Measurements from ENCODE around the gene SOX9.
"Not testable (repeated sequence)": the region's sequence is repeated elsewhere in the genome, so short reads cannot be mapped to it uniquely, and the experiment has no call there.

SOX9 gene

DNA sequence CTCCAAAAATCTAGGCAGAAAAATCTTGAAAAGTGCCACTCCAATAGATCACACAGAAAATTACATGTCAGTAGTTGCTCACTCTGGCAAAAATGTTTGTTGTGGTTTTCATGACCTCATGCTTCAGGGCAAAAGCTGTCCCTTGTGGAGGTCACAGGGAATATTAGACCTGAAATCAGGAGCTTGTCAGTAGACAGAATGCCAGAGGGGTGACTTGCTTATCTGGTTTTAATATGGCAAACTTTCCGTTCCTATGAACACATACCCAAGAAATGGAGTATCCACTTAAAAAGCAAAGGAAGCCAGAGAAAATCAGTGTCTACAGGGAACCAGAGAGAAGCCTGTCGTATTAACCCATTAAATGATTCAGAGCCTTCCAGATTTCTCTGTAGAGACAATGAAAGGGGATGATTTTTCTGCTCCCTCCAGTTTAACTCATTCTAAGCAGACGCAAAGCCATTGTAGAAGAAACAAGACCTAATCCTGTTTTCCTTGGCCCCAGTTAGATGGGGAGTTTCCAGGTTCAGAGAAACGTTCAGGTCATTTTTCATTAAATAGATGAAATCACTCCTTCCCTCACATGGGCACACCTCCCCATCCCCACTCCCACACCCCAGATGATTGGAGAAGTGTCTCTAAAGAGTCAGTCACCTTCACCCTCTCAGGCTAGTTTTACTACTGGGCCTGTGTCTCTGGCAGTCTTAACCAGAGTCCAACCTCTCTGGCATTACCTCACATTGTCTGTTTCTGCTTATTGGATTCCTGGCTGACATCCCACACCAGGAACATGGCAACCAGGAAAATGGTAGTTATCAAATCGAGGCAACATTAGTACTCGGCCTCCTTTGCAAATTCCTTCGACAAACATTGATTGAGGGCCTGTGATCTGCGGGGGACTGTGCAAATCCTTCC lies 6.0 kb downstream of the SOX9 start:
- no peak for DNase-seq (ENCODE audit: low read depth)

DNA sequence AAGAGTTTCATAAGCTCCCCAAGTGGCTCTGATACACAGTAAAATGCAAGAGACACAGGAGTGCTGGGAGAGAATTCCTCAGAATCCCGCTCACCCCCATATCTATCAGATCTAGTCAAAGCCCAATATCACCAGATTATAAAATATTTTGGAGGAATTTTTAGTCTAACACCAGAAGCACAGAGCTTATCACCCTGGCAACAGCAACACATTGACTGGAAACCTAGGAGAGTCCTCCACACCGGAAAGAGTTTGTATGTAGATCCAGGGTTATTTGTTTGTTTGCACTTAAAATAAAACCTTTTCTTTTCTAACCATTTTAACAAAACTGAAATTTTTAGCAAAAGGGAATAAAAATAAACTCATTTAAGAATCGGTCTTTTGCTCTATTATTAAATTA lies 7.2 kb downstream of the SOX9 start:
- no peak for DNase-seq (ENCODE audit: low read depth)

DNA sequence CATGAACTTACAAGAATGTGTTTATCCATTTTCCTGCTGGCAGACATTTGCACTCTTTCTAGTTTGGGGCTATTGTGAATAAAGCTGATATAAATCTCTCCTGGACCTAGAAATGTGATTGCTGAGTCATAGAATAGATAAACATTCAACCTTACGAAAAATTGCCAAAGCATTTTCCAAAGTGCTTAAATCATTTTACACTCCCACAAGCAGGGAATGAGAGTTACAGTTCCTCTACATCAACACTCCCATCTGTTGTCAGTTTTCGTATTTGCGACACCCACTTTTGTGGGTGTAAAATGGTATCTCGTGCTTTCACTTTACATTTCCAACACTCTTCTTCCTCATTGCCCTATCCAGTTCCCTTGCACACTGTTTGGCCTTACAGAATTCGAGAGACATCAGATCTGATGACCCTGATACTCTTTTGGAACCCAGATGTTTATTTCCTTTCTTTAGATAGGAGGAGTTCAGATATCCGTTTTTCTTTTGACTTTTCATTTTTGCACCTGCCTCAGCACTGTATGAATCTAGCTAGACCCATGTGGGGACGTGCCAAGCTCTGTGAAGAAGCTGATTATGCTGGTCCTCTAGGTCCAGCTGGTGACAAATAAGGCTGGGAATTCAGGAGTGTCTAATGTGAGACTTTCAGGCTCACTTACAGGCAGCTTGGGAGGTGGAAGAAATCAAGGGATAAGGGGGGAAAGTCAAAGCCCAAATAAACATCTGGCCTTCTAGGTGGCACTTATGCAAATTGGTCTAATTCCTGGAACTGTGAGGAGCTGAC lies 14.0 kb downstream of the SOX9 start:
- DNase-seq (ENCODE audit: low read depth) = no peak

DNA sequence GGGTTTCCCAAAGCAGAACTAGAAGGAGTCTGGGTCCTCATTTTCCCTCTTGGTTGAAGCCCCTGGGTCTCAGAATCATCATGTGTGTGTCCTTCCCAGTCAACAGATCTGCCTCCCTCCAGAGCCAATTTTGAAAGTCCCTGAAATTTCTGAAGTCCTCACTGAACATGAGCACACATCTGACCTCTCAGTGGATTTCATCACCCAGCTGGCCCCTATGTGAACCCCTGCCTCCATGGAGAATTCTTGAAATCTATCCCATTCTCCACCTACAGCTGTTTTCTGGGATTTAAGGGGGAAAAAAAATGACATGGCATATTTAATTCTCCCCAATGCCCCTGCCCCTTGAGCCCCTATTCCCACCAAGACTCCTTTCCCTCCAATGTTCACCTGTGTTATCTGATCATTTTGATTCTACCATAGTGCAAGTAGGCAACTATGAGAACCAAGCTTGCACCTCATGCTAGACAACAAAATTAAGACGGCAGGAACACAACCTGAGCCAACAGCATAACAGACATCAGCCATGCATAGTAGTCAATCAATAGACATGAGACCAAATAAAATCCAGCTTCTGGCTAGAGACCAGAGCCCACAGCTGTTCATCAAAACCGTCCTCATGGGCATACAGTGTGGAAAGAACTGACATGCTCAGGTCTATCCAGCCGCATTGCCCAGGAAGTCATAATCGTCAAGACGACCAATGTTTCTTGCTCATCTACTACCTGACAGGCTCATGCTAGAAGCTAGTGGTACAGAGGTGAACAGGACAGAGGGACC lies 14.9 kb downstream of the SOX9 start:
- DNase-seq (ENCODE audit: low read depth) = no peak

DNA sequence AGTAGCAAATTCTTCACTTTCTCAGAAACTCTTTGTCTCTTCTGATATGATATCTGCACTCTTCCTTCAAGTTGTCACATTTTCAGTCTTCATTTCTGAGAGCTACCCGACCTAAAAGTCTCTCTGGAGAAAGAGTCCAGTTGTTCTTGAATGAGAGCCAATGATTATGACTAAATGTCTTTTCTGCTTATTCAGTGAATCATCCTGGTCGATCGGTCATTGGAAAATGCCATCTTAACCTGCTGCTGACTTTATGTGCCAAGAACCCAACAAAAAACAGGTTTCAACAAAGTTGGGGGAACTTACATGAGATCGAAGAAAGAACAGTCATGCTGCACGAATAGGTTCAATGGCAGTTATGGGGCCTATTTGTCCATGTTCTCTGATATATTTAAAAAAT lies 15.9 kb downstream of the SOX9 start:
- DNase-seq (ENCODE audit: low read depth) = no peak

DNA sequence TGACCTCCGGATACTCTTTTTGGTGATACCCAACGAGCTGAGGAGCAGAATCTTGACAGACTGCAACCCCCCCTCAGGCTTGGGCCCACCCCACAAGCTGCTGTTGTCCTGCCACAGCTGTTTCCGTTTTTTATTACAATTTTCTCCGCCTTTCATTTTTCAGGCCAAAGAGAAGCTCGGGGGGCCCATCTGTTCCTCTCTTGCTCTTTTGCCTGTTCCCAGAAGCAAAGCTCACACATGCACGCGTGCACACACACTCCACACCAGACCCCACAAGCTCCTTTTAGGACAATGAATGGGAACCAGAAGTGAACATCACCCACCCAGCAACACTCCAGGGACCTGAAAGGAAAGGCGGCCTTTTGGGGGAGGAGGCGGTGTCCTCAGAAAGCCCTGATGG lies 16.3 kb downstream of the SOX9 start:
- no peak for DNase-seq (ENCODE audit: low read depth)

DNA sequence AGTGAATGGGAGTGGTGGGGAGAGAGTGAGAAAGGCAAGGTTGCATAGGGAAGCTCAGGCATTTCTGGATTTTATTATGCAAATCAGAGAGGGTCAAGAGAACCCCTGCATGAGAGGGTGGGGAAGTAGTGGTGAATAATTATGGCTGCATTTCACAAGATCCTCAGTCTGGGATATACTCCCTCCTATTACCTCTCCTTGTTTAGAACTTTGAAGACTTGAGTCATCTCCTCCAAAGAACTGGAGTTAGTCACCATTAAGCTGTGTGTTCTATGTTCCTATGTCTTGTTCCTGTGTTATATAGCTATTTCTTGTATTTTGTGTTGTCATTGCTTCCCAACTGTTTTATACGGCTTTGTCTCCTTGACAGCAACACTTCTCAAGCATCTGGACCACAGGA lies 18.4 kb downstream of the SOX9 start:
- no peak for DNase-seq (ENCODE audit: low read depth)

DNA sequence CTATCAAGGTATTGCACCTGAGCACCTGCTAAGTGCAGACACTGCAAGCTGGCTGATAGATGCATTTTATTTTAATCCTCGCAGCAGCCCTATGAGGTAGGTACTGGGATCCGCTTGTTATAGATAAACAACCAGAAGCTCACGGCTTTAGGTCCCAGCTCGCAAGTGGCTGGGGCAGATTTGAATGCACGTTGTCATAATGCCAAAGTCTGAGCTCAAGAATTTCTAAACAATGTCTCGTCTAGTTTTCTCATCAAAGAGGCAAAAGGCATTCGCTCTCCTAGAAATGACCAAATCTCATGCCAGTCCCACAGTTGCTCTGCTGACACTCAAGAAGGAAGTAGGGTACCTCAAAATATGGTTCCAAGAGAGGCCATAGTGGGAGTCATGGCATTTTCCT lies 20.5 kb downstream of the SOX9 start:
- no peak for DNase-seq (ENCODE audit: low read depth)

DNA sequence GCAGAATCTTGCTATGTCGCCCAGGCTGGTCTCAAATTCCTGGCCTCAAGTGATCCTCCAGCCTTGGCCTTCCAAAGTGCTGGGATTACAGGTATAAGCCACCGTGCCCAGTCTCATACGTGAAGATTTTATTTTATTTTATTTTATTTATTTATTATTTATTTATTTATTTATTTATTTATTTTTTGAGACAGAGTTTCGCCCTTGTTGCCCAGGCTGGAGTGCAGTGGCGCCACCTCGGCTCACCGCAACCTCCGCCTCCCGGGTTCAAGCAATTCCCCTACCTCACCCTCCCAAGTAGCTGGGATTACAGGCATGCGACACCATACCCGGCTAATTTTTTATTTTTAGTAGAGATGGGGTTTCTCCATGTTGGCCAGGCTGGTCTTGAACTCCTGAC lies 21.3 kb downstream of the SOX9 start:
- not testable (repeated sequence) for DNase-seq (ENCODE audit: low read depth)

DNA sequence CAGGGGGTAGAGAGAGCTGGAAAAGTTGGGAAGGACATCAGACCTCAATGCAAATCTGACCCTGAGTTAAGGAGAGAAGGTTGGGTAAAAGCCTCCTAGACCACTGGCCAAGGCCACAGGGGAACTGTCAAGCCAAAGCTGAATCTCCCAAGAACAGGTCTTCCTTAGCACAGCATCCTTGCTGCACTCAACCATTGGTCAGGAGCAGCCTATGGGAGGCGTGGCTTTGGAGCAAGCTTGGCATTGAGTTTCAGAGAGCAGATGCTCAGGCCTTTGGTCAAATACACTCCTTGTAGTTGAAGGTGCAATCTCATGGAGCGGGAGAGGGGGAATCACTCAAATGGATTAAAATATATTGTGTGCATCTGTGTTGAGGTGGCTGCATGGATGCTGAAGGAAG lies 21.8 kb downstream of the SOX9 start:
- no peak for DNase-seq (ENCODE audit: low read depth)

DNA sequence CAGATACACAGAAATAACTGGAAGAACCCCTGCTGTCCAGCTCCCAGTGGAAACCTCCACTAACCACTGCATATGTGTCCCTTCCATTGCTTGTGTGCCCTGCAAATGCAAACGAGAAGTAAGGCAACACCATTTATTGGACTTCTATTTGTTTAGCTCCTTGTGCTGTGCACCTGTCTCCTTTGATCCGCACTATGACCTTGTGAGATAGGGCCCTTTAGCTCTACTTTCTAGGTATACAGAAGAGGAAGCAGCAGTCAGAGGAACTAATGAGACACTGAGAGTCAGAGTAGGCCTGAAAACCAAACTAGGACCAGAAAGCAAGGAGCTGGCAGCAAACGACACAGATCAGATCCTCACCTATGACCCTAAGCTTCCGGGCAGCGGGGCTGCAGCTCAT lies 22.4 kb downstream of the SOX9 start:
- DNase-seq (ENCODE audit: low read depth) = no peak

DNA sequence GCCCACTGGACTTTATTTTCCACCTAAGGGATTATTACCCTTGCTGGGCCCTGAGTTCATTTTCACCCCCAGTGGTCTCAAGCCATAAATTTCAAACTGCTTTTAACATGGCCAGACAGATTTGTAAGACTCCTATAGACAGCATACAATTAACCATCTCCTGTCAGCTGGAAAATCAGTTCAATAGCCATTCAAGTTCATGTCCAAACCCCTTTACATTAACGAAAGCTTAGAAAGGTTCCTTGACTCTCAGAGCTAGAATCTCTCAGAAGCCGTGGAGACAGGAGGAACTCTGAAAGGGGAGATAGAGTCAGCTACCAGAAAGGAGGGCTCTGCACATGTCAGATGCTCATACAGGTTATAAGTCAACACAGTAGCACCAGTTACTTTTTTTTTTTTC lies 23.3 kb downstream of the SOX9 start:
- DNase-seq (ENCODE audit: low read depth) = no peak

DNA sequence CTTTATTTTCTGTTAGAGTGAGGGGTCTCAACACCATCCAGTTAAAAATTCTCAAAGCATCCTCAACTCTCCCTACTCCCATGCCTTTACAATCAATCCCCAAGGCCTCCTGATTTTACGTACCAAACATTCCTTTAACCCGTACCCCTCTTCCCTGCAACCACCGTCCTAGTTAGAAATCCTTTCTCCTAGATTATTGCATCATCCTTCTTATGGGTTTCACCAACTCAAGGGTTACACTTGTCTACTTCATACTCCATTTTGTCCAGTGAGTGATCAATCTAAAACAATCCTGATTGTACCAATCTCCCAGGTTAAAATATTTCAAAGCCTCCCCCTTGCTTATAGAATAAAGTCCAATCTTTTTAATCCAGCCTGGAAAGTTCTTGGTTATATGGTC lies 24.7 kb downstream of the SOX9 start:
- DNase-seq (ENCODE audit: low read depth) = no peak

DNA sequence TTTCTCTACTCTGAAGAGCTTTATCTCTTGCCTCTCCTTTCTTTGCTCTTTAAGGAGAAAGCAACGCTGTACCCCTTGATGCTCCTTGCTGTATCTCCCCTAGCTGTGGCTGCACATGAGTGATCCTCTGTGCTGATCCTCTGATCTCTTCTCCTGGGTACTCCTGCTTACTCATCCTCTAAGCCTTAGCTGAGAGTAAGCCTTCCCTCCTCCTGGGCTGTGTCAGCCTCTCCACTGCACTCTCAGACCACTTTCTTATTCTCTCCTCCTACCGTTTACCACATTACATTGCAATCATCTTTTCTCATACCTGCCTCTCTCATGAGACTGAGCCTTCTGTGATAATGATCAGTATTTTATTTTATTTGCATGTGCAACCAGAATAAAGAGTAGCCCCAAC lies 25.1 kb downstream of the SOX9 start:
- no peak for DNase-seq (ENCODE audit: low read depth)

DNA sequence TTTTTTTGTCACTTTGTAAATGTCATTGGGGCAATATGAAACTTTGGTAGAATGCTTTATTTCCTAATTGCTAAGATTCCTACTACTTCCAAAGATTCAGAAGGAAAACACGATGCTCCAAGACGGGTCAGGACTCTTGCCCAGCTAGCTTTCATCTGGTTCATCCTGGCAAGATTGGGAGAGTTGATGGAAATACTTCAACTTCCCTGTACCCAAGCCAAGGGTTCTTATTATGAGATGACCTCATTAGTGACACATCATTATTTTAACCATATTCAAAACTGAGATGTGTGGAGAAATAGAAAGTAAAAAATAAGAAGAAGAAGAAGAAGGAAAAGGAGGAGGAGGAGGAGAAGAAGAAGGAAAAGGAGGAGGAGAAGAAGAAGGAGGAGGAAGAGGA lies 25.6 kb downstream of the SOX9 start:
- no peak for DNase-seq (ENCODE audit: low read depth)

DNA sequence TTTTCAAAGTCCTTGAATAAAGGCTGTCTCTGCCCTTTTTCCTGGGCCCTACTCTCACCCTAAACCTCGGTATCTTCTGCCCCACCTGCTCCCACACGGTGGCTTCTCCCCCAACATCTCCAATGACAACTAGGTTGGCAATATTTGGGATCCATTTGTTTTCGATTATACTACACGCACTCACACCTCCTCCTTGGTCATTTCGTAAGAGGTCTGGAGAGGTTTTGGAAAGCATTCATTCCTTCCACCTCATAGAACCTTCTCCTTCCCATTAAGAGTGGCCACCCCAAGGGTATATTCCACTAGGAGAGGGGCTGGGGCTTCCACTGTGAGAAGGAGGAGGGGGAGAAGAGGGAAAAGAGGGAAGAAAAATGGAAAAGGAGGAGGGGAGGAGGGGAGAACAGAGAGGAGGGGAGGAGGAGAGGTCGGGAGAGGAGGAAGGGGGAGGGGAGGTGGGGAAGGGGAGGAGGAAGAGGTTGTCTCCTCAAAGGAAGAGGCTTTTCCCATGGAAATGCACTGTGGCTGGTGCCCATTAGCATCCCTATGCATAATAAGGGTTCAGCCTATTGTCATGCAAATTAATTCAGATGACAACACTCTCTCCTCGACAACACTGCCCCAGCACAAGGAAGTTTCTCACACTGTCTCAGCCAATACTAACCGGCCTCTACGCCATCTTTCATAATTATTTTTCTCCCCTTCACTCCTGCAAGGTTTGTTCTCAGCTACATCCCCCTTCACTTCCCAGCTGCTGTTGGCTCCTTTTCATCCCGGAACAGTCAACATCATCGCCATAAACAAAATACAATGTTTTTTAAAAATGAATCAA lies 30.0 kb downstream of the SOX9 start:
- no peak for DNase-seq (ENCODE audit: low read depth)

DNA sequence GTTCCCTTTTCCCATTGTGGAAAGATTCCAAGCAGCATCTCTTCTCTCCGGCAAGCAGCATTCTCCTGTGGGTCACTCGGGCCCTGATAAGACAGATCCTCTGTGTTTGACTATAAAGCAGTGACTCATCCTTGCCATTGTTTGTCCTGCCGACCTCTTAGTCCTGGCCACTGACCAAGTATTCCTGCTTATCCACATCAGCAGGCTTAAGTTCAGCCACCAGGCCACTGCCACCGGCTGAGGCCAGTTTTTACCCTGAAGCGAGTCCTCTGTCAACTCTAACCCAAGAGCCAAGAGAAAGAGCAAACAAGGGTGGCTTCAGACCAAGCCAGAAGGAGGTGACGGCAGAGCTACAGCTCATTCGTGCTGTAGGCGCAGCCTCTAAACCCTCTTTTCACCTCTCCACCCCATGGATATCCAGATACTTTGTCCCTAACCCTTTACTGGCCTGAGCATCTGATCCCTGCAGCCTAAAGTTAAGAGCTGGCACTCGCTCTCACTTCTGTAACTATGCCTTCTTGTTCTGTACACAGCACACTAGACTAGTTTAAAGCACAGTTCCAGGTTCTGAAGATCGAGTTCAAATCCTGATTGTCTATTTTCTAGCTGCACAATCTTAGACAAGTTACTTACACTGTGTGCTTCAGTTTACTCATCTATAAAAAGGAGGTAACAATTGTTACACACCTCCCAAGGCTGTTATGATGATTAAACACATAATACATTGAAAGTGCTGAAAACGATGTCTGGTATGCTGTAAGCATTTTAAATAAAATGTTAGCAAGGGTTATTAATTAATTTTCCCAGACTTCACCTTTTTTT lies 31.0 kb downstream of the SOX9 start:
- DNase-seq (ENCODE audit: low read depth) = no peak

DNA sequence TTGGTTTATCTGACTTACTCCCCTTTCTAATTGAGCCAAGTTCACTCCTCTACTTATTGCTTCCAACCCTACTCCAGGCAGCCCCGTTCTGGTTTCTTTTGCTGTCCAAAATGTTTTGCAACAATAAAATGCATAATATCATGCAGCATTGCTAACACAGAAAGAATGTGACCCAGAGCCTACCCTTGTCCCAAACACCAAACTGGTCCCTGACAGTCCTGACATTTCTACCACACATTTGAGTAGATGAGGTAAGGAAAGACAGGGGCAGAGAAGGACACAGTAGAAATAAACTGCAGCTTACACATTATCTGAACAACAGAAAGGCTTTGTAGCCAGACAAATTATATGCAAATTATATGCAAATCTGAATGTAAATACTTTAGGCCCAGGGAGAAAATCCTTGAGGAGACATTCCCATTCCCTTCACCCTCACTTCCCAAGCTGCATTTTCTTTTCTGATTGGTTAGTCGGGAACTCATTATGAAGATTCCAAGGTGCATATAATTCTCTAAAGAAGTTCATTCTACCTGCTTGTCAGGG lies 31.6 kb downstream of the SOX9 start:
- DNase-seq (ENCODE audit: low read depth) = no peak

DNA sequence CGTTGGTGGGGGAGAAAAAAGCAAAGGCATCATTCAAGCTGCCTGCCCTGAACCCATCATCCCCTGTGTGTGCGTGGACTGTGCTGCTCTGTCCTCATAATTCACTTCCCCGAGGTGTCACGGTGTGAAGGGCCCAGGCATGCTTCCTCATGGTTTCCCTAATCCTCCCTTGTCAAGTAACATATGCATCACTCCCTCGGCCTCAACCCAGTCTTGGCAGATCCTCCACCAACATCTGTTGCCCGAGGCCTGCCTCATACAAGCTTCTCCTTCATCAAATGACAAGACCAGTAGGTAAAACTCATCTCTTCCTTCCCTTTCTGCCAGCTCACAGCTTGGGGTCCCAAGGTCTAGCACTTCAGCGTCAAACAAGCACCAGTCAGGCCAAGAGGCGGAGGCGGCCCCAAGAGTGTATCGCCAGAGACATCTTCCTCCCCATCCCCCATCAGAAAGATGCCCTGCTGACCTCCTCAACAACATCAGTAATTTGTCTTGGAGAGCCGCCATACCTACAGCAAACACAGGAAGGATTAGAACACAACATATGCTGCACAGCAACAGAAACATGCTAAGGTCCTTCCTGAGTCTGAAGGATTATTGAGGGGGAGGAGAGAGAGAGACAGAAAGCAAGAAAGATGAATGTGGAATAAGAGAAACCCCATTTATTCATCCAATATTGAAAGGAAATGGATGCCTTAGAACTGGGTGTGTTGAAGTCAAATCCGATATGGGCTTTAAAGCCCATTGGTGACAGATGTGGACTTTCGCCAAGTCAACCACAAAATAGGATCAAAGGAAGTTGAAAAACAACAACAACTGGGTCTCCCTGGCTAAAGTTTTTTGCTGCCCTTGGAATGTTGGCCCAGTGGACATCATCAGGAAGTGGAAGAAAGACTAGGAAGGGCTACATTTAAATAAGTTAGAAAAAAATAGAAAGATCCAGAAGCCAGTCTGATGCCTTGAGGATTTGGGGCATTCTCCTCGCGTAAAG lies 38.4 kb downstream of the SOX9 start:
- no peak for DNase-seq (ENCODE audit: low read depth)
